ENCODE data around the gene TRPM2.

Gene TRPM2

DNA sequence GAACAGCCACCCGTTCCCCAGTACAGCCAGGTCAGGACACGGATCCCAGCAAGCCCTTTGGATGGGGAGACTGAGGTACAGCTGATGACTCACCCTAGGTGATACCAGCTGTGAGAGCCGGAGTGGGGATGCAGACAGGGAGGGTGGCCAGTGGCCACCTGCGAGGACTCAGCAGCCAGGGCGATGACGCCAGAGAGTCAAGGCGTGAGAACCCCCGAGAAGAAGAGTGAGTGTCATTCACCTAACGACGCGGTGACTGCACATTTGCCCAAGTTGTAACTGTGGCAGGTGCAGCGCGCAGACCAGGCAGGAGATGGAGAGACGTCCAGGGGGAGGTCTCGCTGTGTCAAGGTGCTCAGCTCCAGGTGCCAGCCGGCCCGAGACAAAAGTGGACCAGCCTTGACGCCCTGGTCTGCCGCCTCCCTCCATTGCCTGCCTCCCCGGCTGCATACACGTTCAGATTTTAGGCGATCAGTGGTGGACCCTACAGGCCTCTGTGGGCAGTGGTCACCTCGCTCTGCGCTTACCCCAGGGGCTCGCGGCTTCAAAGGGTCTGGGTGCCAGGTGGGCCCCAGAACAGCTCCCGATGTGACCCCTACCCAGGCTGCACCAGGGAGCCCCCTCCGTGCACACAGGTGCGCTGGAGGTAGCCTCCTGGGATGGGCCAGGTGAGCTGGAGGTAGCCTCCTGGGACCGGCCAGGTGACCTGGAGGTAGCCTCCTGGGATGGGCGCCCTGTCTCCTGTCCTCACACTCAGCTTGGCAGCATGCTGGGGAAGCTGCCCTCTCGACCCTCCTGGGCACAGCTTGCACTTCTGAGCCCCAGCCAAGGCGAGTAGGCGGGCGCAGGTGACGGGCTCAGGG lies 113.8 kb downstream of the TRPM2 start:
- no peak for DNase-seq

DNA sequence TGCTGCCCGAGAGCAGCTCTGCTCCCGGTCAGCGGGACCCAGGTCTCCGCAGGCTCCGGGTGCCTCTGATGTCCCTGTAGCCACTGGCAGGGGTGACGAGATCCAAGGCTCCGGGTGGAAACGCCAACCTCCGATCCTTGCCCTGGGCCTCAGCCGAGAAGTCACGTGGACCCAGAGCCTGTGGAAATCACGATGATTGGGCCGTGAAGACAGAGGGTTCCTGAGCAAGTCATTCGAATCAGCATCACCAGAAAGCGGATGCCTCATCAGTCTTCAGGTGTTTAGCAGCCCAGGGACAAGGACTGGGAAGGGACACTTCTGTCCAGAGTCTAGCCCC lies 114.4 kb downstream of the TRPM2 start:
- no peak for DNase-seq

DNA sequence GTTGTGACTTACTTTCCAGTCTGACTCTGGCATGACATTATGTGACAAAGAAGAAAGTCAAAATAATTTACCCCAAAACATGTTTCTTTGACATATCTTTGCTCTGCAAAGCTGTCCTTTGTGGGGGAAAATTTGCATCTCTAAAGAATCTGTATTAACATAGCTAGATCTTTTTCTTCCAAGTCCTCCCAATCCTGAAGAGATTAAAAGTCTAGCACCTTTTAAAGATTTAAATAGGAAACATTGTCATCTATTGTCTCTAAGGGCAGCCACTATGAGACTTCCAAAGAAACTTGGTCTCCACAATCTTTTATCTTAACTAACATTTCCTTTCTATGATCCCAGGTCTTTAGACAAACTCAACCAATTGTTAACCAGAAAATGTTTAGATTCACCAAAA lies 117.9 kb downstream of the TRPM2 start:
- DNase-seq: no peak

DNA sequence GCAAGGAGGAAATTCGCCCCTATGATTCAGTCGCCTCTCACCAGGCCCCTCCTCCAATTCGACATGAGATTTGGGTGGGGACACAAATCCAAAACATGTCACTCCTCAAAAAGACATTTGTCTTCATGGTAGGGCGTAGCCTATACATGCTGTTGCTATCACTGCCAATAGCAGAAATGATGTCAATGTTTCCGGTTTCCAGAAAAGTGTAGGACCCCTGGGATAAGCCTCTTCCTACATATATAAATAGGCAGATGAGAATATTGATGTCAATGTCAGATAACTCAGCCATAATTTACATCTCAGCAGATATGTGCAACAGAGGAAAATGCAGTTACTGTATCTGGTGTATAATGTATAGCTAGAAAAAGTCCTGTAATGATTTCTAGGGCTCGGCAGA lies 118.6 kb downstream of the TRPM2 start:
- DNase-seq: no peak

DNA sequence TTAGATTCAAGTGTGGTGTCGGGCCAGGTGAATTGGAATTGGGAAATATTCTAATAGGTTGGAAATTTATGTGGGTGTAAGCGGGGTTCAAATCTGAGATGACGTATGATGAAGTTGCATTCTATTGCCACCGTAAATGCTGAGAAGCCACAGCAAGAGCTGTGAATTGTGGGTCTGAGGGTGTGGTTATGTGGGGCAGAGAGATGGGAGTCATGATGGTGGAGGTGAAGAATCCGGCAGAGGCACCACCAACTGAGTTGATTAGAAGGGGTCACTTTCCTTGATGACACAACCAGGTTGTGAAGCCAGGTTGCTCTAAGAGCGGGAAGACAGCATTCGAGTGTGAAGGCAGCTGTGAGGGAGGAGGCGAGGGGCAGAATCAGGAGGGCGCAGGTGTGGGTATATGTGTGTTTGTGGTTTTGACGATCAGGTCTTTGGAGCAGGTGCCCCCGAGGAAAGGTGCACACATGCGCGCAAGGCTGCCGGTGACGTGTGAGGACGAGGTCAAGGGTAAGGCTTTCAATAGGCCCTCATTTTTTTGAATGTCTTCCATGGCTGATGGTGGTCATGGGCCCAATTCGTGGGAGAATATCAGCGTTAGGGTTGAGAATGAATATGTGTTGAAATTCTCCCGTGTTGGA lies 120.6 kb downstream of the TRPM2 start:
- DNase-seq: no peak

DNA sequence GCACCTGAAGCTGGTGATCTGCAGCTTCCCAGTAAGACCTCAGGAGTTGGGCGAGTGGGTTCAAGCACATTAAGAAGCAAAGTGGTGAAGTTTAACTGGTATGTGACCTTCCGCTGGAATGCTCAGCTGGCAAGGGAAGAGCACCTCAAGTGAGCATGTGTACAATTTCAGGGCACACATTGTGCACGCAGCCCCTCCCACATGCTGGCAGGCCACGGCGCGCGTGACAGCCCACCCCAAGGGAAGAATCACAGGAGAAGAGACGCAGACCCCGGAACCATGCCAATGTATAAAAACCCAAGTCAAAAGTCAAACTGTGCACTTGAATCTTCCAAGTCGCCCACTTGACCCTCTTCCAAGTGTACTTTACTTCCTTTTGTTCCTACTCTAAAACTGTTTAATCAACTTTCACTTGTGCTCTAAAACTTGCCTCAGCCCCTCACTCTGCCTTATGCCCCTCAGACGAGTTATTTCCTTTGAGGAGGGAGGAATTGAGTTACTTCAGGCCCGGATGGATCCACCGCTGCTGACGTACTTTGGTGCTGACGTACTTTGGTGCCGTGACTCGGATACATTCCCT lies 121.9 kb downstream of the TRPM2 start:
- DNase-seq: no peak

DNA sequence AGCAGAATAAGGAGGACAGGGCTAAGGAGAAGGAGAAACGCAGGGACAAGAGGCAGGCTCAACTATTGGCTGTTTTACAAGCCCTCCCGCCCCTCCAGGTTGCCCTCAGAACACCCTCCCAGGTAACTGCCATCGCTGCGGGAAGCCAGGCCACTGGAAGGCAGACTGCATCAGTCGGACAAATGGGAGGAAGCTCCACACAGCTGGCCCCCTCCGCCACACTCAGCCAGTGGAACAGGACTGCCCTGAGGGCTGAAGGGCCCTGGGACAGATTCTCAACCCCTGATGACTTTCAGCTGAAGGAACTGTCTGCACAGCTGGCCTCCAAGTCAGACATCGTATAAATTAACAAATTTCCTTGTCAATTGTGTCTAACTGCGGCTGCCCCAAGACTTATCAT lies 123.7 kb downstream of the TRPM2 start:
- no peak for DNase-seq

DNA sequence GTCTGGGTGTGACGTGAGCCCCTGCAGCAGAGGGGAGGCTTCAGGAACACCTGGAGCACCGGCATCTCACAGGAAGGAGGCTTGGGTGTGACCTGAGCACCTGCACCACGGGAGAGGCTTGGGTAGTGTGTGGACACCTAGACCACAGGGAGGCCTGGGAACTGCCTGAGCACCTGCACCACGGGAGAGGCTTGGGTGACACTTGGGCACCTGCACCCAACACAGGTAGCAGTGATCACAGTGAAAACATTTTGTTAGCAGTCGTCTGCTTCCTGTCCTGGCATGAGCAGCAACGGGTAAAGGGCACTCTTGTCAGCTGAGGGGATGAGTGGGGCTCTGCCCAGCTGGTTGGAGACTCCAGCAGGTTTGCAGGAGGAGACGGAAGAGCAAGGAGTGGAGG lies 124.3 kb downstream of the TRPM2 start:
- DNase-seq: no peak

DNA sequence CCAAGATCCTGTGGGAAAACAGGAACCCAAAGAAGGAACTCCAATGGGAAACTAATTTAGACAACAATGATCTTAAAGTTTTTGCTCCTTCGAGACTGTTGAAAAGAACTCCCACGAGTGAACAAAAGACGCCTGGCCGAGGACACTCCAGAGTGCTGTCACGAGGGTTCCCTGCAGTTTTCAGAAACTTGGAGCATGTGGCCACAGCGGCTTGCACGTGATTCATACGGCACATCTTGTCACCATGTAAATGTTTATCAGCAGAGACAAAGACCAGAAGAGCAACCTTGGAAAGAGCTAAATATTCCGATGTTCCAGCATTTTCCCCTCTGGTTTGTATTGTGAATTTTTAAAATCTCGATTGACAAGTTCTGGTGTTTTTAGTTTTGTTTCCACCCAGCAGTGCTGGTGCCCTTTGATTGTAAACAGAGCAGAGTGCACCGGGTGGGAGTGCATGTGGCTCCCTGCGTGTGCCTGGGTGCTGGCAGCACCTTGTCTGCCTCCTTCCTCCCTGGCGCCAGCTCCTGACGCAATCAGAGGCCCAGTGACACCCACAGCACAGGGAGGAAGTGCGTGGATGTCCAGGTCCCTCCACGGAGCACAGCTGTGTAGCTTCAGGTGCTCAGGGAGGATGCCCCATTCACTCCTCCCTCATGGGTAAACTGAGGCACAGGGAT lies 124.8 kb downstream of the TRPM2 start:
- no peak for DNase-seq

DNA sequence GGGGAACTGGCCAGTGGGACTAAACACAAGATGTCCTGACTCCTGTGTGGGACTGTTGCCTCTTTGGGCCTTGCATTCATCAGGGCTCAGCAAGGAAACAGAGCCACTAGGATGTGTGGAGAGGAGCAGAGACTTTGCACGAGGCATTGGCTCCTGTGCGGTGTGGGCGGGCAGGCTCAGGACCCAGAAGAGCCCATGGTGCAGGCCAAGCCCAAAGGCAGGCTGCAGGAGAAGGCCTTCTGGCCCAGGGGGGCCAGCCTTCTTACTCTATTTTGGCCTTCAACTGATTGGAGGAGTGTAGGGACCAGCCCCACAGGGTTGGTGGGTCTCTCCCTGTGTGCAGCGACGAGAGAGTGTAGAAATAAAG lies 125.4 kb downstream of the TRPM2 start:
- DNase-seq: no peak

DNA sequence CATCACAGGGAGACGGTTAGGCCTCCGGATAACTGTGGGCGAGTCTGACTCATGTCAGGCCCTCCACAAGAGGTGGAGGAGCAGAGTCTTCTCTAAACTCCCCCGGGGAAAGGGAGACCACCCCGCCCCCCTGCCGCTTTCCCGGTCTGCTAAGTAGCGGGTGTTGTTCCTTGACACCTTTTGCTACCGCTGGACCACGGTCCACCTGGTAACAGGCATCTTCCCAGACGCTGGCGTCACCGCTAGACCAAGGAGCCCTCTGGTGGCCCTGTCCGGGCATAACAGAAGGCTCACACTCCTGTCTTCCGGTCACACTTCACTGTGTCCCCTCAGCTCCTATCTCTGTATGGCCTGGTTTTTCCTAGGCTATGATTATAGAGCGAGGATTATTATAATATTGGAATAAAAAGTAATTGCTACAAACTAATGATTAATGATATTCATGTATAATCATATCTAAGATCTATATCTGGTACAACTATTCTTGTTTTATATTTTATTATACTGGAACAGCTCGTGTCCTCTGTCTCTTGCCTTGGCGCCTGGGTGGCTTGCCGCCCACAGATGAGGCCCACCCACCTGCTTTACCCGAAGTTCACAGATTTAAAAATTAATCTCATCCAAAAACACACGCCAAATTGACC lies 126.3 kb downstream of the TRPM2 start:
- peak; percentile 55 for DNase-seq

DNA sequence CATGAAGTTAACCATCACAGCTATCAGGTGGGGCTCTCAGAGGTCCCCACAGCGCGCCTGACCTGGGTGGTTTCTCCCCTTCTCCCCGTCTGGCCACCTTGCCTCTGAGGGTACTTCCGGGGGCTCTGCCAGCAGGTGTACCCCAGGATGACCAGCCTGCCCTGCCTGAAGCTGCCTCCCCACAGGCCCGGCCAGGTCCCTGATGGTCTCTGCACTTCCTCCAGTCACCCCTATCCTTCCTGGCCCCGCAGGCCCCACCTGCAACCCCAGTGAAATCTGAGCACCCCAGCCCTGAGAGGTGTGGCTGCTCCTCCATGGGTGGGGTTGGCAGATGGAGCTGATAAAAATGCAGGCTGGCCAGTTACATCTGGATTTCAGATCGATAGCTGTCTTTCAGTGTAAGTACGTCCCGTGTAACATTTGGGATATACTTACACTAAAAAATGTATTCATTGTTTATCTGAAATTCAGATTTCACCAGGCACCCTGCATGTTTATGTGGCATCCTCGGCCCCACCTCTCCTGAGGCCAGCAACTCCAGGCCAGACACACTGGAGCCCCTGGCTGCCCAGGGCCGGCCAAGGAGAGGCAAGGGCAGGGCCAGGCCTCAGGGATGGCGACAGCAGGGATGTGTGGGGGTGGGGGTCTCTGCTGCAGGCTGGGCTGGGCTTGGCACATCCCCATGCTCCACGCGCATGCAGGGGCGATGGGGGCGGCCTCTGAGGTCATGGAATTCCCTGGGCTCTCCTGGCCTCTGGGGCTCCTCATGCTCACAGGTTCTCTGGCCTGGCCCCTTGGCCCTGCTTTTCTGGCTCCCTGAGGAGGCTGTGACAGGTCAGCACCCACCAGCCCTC lies 127.0 kb downstream of the TRPM2 start:
- DNase-seq: no peak

DNA sequence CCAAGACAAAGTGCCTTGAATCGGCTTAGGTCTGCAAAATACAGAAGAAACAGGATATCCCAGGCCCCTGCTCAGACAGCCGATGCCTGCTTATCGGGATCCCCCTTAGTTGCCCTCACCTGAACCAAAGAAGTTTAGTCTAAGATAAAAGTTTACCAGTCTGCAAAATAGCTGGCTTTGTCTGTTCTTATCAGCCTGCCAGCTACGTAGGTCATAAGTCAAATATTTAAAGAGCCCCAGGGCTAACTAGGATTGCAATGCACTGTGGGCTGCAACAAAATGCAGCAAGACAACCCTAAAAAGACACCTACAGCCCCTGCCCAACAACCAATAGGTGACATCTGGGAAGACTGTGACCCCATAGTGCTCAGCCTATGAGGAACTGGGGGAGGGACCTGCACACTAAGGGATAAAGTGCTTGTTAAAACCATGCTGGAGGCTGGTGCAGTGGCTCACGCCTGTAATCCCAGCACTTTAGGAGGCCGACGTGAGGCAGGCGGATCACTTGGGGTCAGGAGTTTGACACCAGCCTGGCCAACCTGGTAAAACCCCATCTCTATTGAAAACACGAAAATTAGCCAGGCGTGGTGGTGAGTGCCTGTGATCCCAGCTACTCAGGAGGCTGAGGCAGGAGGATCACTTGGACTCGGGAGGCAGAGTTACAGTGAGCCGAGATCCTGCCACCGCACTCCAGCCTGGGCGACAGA lies 129.3 kb downstream of the TRPM2 start:
- DNase-seq: no peak

DNA sequence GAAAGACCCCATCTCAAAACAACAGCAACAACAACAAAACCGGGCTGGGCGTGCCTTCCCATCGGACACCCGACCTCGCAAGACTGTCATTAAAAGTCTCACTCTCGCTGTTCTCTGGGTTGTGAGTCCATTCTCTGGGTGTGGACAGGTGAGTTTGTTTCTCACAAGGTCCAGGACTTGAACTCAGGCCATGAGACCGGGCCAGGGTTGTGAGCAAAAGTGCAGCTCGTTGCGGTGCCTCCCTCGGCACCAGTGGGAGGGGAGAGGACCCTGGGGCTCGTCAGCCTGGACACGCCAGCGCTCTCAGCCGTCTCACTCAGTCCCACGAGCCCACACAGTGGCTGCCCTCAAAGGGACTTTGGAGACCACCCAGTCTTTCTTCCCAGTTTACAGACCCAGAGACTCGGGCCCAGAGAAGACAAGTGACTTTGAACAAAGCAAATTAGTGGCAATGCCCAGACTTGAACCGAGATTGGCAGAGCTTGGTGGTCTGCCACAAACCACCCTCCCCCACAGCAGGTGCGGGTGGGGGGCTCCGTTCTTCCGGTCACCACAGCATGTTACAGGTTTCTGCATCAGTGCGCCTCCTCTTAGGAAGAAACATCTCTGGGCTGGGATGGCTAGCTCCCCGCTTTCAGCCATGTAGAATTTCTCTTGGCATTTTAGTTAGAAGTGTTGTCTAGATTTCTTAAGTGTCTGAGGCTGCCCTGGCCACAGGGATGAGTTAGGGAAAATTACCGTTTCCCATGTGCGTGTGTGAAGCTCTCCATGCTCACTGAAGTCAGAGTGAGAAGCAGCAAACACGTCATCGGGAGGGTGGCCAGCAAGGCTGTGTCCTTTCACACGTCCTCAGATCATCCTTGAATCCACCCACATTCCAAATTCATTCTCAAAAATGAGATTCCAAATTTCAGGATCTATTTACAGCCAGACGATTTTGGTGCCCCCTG lies 130.1 kb downstream of the TRPM2 start:
- no peak for DNase-seq

DNA sequence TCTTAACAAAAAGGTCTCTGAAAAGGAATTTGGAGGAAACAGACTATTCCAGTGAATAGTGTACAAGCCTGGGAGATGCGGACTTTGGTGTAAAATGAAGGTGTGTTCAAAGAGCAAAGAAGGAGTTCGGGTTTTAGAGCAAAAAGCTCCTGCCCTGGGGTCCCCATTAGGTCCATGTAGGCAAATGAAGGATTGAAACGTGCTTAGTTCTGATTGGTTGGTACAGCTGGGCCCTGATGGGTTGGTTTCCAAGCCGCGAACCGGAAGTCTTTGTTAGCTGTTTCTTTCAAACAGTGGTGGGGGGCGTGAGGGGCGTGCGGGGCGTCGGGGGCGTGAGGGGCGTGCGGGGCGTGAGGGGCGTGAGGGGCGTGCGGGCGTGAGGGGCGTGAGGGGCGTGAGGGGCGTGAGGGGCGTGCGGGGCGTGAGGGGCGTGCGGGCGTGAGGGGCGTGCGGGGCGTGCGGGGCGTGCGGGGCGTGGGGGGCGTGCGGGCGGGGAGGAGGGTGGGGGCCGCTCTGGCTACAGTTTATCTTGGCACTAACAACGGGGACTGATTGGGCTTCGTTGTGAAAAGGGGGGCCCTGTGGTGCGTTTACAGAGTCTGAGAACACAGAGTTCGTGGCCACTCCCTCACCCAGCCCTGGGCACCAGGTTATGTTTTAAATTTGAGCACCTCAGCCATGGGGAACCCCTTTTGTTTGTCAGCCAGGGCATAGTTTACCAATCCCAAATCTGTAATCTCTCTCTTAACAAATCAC lies 131.3 kb downstream of the TRPM2 start:
- DNase-seq: no peak

DNA sequence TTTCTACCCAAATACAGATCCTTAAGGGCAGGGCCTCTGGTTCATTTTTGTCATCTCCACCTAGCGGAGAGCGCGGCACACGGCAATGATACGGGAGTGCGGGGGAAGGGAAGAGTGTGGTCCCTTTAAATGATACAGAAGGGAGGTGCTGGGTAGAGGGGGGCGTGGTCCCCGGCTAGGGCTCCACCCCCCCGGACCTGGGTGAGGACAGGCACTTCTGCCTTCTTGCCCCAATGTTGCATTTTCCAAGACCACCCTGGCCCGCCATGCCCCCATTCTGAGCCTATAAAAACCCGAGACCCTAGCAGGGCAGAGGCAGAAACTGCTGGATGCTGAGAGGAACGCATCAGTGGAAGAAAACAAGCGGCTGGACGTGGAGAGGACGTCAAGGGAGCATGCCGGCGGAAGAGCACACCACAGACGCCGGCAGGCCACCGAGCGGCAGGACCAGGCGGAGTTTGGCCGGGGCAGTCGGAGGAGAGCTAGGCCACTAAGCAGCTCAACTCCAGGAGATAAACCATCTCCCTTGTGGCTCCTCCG lies 131.9 kb downstream of the TRPM2 start:
- DNase-seq: peak; percentile 48

DNA sequence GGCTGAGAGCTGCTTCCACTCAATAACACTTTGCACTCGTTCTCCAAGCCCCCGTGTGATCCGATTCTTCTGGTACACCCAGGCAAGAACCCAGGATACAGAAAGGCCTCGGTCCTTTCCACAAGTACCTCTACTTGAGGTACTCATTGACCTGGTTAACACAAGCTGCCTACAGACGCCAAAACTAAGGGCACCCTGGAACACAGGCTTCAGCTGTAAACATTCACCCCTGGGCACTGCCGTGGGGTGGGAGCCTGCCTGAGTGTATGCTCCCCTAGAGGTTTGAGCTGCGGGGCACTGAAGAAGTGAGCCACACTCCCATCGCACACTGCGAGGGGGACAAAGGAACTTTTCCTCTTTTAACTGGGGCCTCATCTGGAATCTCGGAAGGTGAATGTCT lies 132.4 kb downstream of the TRPM2 start:
- no peak for DNase-seq

DNA sequence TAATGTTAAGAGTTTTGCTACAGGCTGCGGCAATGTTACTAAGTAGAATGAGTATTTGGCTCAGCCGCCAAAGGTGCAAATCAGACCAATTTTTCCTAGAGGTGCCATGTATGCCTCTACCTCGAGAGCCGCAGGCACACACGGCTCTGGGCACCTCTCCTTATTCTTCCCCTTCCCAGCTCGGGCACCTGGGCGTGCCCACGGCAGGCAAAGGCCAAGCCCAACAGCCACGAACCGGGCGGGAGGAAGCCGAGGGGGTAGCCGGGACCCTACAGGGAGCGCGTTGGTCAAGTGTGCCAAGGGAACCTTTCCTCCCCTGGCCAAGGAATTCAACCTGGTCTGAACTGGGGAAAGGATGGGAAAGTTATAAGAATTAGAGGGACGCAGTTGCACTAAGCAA lies 132.9 kb downstream of the TRPM2 start:
- no peak for DNase-seq

DNA sequence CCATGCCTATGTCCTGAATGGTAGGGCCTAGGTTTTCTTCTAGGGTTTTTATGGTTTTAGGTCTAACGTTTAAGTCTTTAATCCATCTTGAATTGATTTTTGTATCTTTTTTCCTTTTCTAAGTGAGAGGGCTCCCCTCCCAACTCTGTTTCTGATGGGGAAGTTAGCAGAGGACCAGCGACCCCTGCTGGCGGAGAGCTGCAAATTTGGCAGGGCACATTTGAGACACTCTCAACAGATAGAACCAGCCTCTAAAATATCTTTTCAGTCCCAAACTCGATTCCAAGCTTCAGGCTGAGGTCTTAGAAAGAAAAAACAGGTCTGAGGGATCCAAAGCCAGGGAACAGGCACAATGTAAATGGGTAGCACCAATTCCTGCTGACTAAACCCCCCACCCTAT lies 134.4 kb downstream of the TRPM2 start:
- peak; percentile 45 for DNase-seq

Measured in CD4-positive, alpha-beta T cell treated with Interleukin-21 for 1 hour (primary cell).